Stimulated activated CD8-positive, alpha-beta memory T cell treated with anti-CD3 and anti-CD28 coated beads, Interleukin-7, amount 100 ng/mL, for 24 hours (primary cell): Measurements from ENCODE around the gene HMX1.

Experiments
- DNase-seq: peaks from one replicate; pipeline ENCODE4 v3.0.0-alpha.2; 2020; ENCODE audit warnings: low read depth

HMX1 gene

DNA sequence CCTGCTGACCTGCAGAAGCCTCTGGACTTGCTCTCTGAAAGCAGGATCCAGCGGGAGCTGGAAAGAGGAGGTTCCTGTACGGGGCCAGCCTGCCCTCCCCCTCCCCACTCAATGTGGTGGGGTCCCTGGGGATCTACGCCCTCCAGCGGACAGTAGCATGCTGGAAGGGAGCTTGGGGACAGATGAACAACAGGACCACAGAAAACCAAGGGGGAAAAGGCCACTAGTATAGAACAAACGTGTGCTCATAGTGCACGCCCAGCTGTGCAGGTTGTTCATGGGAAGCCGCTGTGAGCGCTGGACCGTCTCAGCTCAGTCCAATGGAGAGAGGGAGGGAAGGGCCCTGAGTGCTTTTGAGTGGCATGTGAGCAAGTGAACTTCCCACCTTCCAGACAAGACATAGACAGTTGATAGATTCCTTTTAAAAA, 15.8 kb downstream of the HMX1 start:
- no peak for DNase-seq

DNA sequence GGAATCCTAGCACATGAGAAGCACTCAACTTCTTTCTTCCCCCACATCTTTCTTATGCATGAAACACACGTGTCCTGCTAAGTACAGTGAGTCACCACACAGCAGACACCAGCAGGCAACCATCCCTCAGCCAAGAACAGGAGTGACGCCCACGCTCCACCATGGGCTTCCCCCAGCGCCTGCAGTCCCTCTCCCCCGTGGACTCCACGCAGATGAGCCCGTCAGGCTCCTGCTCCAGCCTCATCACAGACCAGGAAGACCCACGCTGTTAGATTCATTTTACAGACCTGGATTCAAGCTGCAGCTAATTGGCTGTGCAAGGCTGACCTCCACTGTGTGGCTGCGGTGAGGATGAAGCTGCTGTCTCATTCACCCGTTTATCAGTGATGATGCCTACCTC, 16.7 kb downstream of the HMX1 start:
- no peak for DNase-seq

- no peak for DNase-seq
These were observed 17.6 kb downstream of the HMX1 start for GRCh38 chr4:8854016-8854415.

DNA sequence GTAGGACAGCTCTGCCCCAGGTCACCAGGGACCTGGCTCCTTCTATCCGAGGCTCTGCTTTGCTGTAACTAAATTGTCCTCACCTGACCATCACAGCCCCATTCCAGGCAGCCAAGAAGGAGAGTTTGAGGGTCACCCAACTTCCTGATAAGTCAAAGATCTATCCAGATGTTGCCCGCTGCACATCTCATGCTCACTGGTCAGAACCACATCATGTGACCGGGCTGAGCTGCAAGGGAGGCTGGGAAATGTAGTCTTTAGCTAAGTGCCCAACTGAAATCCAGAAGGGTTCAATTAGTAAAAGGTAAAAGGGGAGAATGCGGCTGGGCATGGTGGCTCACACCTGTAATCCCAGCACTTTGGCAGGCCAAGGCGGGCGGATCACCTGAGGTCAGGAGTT, 18.4 kb downstream of the HMX1 start:
- no peak for DNase-seq

GRCh38 chr4:8852118-8852704, 19.4 kb downstream of the HMX1 start:
- no peak for DNase-seq

DNA sequence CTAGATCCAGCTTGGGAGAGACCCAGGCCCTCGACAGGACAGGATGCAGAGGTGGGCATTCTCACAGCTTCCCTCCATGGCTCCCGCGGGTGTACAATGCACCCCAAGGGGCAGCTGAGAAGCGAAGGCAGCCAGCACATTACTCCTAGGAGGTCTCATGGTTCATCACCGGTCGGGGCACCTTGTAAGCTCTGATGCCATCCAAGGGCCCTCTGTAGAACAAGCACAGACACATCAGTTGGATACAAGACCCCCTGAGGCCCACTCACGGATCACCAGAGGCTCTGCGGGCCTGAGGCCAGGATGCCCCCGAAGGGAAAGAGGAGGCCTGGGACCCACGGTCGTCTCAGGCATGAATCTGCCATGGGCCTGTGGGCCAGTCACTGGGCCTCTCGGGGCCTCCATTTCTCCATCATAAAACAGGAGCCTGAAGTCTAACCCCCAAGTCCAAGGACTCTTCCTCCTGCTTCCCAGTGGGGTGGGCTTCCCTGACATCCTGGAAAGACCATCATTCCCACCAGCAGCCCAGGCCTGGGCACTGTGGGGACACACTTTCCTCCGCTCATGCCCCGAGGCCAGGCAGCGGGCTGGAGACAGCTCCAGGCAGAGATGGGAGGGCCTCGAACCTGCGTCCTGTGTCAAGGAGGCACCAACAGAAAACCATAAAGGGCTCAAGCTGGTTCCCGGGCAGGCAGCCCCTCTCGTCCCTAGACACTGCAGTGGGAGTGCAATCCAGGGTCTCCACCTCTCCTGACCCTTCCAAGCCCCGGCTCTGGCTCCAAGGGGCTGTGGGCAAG, 20.1 kb downstream of the HMX1 start:
- DNase-seq = no peak

- no peak for DNase-seq
These were observed 20.8 kb downstream of the HMX1 start for GRCh38 chr4:8850830-8851188.

- DNase-seq = no peak
These were observed 21.4 kb downstream of the HMX1 start for GRCh38 chr4:8850074-8850829.

- DNase-seq = no peak
These were observed 22.2 kb downstream of the HMX1 start for GRCh38 chr4:8849266-8850073.

DNA sequence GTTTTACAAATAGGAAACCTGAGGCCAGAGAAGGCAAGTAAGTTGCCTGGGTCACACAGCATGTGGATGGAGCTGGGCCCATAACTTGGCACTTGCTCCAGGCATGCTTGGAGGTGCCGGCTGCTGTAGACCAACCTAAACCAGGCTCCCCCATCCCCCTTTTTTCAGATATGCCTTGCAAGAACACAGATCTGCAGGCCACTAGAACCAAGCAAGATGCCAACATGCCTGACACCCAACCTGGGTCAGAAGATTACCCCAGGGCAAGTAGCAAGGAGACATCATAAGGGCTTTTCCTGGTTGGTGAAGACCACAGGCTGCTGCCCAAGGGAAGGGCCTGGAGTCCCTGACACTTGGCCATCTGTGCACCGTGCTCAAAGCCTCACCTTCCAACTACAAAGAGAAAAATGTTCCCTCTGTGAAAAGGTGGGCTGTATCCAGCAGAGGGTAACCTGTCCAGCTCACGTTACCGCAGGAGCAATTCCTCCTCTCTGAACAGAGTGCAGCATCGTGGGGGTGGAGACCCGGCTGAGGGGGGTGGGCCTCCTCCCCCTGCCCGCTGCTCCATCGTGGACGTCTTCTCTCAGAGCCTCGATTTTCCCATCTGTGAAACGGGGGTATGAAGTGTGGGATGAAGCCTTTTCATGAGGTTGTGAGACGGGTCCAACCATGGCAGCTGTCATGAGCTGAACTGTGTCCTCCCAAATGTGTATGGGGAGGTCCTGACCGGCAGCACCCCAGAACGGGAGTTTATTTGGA, 23.0 kb downstream of the HMX1 start:
- DNase-seq = no peak

DNA sequence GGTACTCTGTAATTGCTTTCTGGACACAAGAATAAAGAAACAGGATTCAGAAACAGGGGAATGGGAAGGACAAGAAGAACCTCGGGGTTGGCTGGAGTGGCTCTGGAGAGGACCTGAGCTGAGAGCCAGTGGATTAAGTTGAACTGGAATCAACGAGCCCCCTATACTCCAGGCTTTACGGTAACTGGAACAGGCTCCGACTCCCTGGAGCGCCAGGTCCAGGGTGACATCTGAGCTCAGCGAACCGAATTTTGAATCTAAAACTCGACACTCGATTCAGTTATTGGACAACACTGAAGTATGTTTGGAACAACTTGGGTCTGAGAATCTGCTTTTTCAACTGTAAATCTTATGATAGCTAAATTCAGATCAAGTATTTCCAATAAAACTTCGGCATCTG, 23.9 kb downstream of the HMX1 start:
- DNase-seq = no peak

DNA sequence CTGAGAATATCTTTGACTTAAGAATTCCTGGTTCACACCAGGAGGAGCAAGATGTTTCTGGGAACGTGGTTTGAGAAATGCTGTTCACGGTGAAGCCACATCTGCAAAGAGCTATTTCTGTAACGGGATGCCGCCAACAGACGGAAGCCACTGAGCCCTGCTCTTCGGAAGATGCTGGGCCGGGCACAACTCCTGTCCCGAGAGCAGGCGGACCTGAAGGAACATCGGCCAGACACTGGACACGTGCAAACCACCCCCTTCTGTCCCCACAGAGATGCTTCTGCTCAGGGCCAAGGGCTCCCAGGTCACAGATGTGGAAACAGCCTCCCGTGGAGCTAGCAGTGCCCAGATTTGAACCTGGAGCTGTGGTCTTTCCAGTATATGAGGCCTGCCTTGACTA, 24.3 kb downstream of the HMX1 start:
- DNase-seq = no peak

GRCh38 chr4:8846826-8847225, 24.8 kb downstream of the HMX1 start:
- DNase-seq = no peak

DNA sequence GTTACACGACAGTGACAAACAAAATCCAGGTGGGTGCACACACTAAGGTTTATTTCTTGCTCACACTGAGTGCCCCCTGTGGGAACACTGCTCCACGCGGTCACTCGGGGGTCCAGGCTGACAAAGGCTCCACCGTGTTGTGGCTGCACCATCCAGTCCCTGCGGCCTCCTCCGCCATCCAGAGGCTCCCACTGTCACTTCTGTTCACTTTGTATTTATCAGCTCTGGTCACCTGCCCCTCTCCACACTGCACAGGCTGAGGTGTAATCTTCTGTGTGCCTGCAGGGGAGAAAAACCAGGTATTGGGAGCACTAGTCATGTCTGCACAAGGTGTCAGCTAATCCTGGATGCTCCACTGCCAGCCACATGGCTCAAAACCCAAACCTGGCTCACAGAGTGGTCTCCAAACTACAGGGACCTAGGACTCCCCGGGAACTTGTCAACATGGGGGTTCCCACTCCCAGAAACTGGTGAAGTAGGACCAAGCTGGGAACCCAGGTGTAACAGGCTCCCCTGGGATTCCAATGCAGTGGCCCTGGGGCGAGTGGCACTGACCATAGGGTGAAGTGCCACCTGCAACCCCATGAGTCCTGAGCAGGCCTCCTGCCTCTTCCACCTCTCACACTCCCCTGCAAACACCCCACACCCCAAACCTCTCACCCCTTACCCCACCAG, 25.5 kb downstream of the HMX1 start:
- DNase-seq = no peak

DNA sequence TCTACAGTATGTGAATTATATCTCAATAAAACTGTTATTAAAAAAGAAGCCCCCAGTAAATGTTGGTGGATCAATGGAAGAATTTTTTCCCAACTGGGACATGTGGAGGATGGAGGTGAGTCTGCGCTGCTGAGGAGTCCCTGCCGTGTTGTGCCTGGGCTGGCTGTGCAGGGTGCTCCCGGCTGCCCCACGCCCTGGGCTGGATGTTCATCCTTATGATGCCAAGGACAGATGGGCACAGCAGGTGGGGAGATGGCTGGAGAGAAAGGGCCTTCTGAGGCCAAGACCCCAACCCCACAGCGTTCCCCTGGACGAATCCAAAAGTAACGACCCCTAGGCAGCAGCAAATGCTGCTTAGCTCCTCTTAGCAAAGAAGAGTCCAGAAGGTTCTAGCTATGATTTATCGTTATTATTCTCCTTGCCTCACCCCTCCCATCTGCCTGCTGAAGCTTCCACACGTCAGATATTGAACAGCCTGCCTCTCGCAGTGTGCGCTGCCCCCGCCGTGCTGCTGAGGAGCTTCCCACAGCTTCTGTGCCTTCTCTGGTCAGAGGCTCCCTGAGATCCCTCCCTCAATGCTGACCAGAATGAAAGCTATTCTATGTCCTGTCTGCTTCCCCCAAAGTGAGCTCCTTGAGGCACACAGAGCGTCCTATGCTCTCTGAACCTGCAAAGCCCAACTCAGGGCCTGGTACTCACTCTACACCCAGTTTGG, 26.5 kb downstream of the HMX1 start:
- DNase-seq = no peak

DNA sequence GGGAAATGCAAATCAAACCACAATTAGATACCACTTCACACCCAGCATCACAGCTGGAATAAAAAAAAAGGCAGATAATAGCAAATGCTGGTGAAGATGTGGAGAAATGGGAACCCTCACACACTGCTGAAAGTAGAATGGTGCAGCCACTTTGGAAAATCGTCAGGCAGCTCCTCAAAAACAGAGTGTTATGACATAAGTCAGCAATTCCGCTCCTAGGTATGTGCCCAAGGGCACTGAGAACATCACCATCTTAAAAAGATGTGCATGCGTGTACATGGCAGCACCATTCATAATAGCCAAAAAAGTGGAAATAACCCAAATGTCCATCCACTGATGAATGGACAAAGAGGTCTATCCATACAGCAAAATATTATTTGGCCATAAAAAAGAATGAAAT, 28.0 kb downstream of the HMX1 start:
- no peak for DNase-seq

- DNase-seq = no peak
These were observed 29.0 kb downstream of the HMX1 start for GRCh38 chr4:8842614-8843013.

DNA sequence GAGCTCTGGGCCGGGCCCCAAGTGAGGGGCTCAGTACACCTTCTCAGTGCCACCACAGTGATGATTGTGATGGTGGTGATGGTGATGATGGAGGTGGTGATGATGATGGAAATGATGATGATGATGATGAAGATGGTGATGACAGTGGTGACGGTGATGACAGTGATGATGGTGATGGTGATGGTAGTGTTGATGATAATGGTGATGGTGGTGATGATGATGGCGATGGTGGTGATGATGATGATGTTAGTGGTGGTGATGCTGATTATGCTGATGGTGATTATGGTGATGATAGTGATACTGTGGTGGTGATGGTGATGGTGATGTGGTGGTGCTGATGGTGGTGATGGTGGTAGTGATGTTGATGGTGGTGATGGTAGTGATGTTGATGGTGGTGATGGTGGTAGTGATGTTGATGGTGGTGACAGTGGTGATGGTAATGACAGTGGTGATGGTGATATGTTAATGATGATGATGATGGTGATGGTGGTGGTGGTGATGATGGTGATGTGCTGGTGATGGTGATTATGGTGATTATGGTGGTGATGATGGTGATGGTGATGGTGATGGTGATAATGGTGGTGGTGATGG, 29.9 kb downstream of the HMX1 start:
- no peak for DNase-seq

GRCh38 chr4:8840816-8841455, 30.7 kb downstream of the HMX1 start:
- no peak for DNase-seq
